Stomach smooth muscle (tissue), 2 donors: Measurements from ENCODE around the gene SRGN.

Experiments used
- H3K27ac ChIP-seq: one replicate; pipeline ENCODE4 v1.7.0; 2013; ENCODE audit warnings: mild to moderate bottlenecking, low read length, inconsistent platforms
- H3K27me3 ChIP-seq, 2 donors: one replicate each; pipeline ENCODE4 v1.7.0; 2013; ENCODE audit warnings: low read length in 2 of 2; ENCODE audit not compliant: insufficient read depth in 2 of 2, control insufficient read depth in 1 of 2
- H3K36me3 ChIP-seq, 2 donors: one replicate each; pipeline ENCODE4 v1.7.0; 2013; ENCODE audit warnings: low read length in 2 of 2; ENCODE audit not compliant: control insufficient read depth in 2 of 2, insufficient read depth in 2 of 2
- H3K4me1 ChIP-seq: one replicate; pipeline ENCODE4 v1.7.0; 2013; ENCODE audit warnings: low read length; ENCODE audit not compliant: control insufficient read depth, insufficient read depth
- H3K4me3 ChIP-seq, 2 donors: one replicate each; pipeline ENCODE4 v1.7.0; 2013; ENCODE audit warnings: low read length in 2 of 2
- H3K9ac ChIP-seq, 2 donors: one replicate each; pipeline ENCODE4 v1.7.0; 2013; ENCODE audit warnings: low read length in 2 of 2, mild to moderate bottlenecking in 1 of 2
- H3K9me3 ChIP-seq, 2 donors: one replicate each; pipeline ENCODE4 v1.7.0; 2013; ENCODE audit warnings: low read length in 2 of 2; ENCODE audit not compliant: control insufficient read depth in 2 of 2
- donor health status: healthy.
- donor health status: Pancreatic carcinoma.

The SRGN gene

GRCh38 chr10:69051303-69051702 is 36.6 kb upstream of the SRGN start:
- no peaks in the 10 kb centered on the region for H3K4me1 ChIP-seq

GRCh38 chr10:69051710-69052487 is 36.0 kb upstream of the SRGN start:
- Histone ChIP-seq H3K27me3 (no peaks in the 10 kb centered on the region), H3K4me3 (no peak overlapping the region)

More at GRCh38 chr10:69051303-69051702, 36.6 kb upstream of the SRGN start:
- no peak overlapping the region for H3K27ac ChIP-seq
- no peaks in the 10 kb centered on the region for H3K36me3 ChIP-seq
- H3K27me3 ChIP-seq: no peaks in the 10 kb centered on the region
- H3K9ac ChIP-seq: no peak overlapping the region
- no peak overlapping the region for H3K4me3 ChIP-seq
- no peaks in the 10 kb centered on the region for H3K9me3 ChIP-seq

GRCh38 chr10:69052736-69053135 is 35.2 kb upstream of the SRGN start:
- Histone ChIP-seq H3K4me3 (no peak overlapping the region), H3K9ac (no peak overlapping the region), H3K27me3 (no peaks in the 10 kb centered on the region), H3K4me1 (no peaks in the 10 kb centered on the region), H3K9me3 (no peaks in the 10 kb centered on the region), H3K36me3 (no peaks in the 10 kb centered on the region), H3K27ac (no peak overlapping the region)

More at GRCh38 chr10:69051710-69052487, 36.0 kb upstream of the SRGN start:
- Histone ChIP-seq H3K27ac (no peak overlapping the region), H3K4me1 (no peaks in the 10 kb centered on the region), H3K9me3 (no peaks in the 10 kb centered on the region), H3K9ac (no peak overlapping the region), H3K36me3 (no peaks in the 10 kb centered on the region)

GRCh38 chr10:69055241-69055640 is 32.7 kb upstream of the SRGN start:
- Histone ChIP-seq H3K36me3 (no peaks in the 10 kb centered on the region), H3K9me3 (no peaks in the 10 kb centered on the region), H3K9ac (no peak overlapping the region), H3K4me3 (no peak overlapping the region), H3K4me1 (peaks cover 3% of the 10 kb centered on the region), H3K27me3 (no peaks in the 10 kb centered on the region), H3K27ac (no peak overlapping the region)

GRCh38 chr10:69056129-69056528 is 31.8 kb upstream of the SRGN start:
- Histone ChIP-seq H3K27me3 (no peaks in the 10 kb centered on the region), H3K27ac (no peak overlapping the region), H3K4me1 (peaks cover 3% of the 10 kb centered on the region), H3K9me3 (no peaks in the 10 kb centered on the region), H3K36me3 (no peaks in the 10 kb centered on the region), H3K4me3 (no peak overlapping the region), H3K9ac (no peak overlapping the region)

GRCh38 chr10:69056536-69057260 is 31.2 kb upstream of the SRGN start:
- no peak overlapping the region for H3K27ac ChIP-seq
- peaks cover 4% of the 10 kb centered on the region for H3K4me1 ChIP-seq
- no peak overlapping the region for H3K4me3 ChIP-seq
- no peaks in the 10 kb centered on the region for H3K36me3 ChIP-seq
- H3K27me3 ChIP-seq: no peaks in the 10 kb centered on the region
- H3K9me3 ChIP-seq: no peaks in the 10 kb centered on the region
- H3K9ac ChIP-seq: no peak overlapping the region

- Histone ChIP-seq H3K27me3 (no peaks in the 10 kb centered on the region), H3K4me3 (no peak overlapping the region), H3K36me3 (no peaks in the 10 kb centered on the region), H3K9me3 (no peaks in the 10 kb centered on the region), H3K4me1 (peaks cover 6% of the 10 kb centered on the region), H3K27ac (no peak overlapping the region), H3K9ac (no peak overlapping the region)
These were observed 30.5 kb upstream of the SRGN start for GRCh38 chr10:69057261-69057950.

GRCh38 chr10:69057951-69058297 is 30.0 kb upstream of the SRGN start:
- Histone ChIP-seq H3K36me3 (no peaks in the 10 kb centered on the region), H3K9me3 (no peaks in the 10 kb centered on the region), H3K4me1 (peaks cover 6% of the 10 kb centered on the region), H3K9ac (no peak overlapping the region), H3K4me3 (no peak overlapping the region), H3K27ac (no peak overlapping the region), H3K27me3 (no peaks in the 10 kb centered on the region)

- Histone ChIP-seq H3K4me1 (peaks cover 6% of the 10 kb centered on the region), H3K36me3 (no peaks in the 10 kb centered on the region), H3K9ac (no peak overlapping the region), H3K9me3 (no peaks in the 10 kb centered on the region), H3K4me3 (no peak overlapping the region), H3K27me3 (peaks cover 0 to 2% of the 10 kb centered on the region in 2 donors), H3K27ac (no peak overlapping the region)
These were observed 27.6 kb upstream of the SRGN start for GRCh38 chr10:69060127-69060798.

- Histone ChIP-seq H3K9ac (peak overlapping the region in 1 of 2 donors; percentile 36), H3K4me3 (peak overlapping the region in 1 of 2 donors; percentile 35), H3K9me3 (no peaks in the 10 kb centered on the region), H3K36me3 (no peaks in the 10 kb centered on the region), H3K27me3 (peaks cover 0 to 2% of the 10 kb centered on the region in 2 donors), H3K27ac (peak overlapping the region; percentile 71), H3K4me1 (peaks cover 6% of the 10 kb centered on the region)
These were observed 26.4 kb upstream of the SRGN start for GRCh38 chr10:69061305-69062161.
